ENCODE results near the gene UGT1A7. TPM values are rescaled to one million over a fixed set of nuclear protein-coding genes. Genes with fewer than 3 reads are reported as not detected.

The UGT1A7 gene
- total RNA-seq, 4 donors from 2014 or later: 4.6 TPM; not detected in 3

GRCh38 chr2:233676046-233676445, 5.7 kb upstream of the UGT1A7 start:
- no peaks in the 10 kb centered on the region for H3K36me3 ChIP-seq
- H3K27ac ChIP-seq: no peak overlapping the region
- H3K27me3 ChIP-seq: peaks cover 11% of the 10 kb centered on the region
- WGBS, 2 donors (ENCODE audit: low coverage in 1 of 2): 89 to 92% methylated on average over 2 of the region's 2 CpGs
- ATAC-seq: no peak
- no peak overlapping the region for H3K4me3 ChIP-seq
- H3K4me1 ChIP-seq: no peaks in the 10 kb centered on the region
- H3K9me3 ChIP-seq: no peaks in the 10 kb centered on the region
- TF ChIP-seq CTCF (IDR thresholded peaks at IDR 0.05) (no peak), POLR2AphosphoS5 (IDR thresholded peaks at IDR 0.05) (no peak), EP300 (IDR thresholded peaks at IDR 0.05) (no peak), POLR2A (IDR thresholded peaks at IDR 0.05) (no peak)

GRCh38 chr2:233679196-233679595, 2.5 kb upstream of the UGT1A7 start:
- Histone ChIP-seq H3K4me1 (no peaks in the 10 kb centered on the region), H3K9me3 (no peaks in the 10 kb centered on the region), H3K27ac (no peak overlapping the region), H3K4me3 (no peak overlapping the region), H3K27me3 (peaks cover 5% of the 10 kb centered on the region), H3K36me3 (no peaks in the 10 kb centered on the region)
- no peak for ATAC-seq
- WGBS, 2 donors (ENCODE audit: low coverage in 1 of 2): 63 to 85% methylated on average over 4 of the region's 4 CpGs
- TF ChIP-seq EP300 (IDR thresholded peaks at IDR 0.05) (no peak), POLR2AphosphoS5 (IDR thresholded peaks at IDR 0.05) (no peak), POLR2A (IDR thresholded peaks at IDR 0.05) (no peak), CTCF (IDR thresholded peaks at IDR 0.05) (no peak)

GRCh38 chr2:233680361-233681045, 1.2 kb upstream of the UGT1A7 start:
- Histone ChIP-seq H3K27me3 (peaks cover 5% of the 10 kb centered on the region), H3K27ac (no peak overlapping the region), H3K36me3 (no peaks in the 10 kb centered on the region), H3K9me3 (no peaks in the 10 kb centered on the region), H3K4me3 (no peak overlapping the region), H3K4me1 (no peaks in the 10 kb centered on the region)
- WGBS, 2 donors (ENCODE audit: low coverage in 1 of 2): 68 to 85% methylated on average over 3 to 4 of the region's 4 CpGs
- TF ChIP-seq POLR2AphosphoS5 (IDR thresholded peaks at IDR 0.05): no peak
- TF ChIP-seq POLR2A (IDR thresholded peaks at IDR 0.05): no peak
- TF ChIP-seq CTCF (IDR thresholded peaks at IDR 0.05): no peak
- no peak for TF ChIP-seq EP300 (IDR thresholded peaks at IDR 0.05)
- no peak for ATAC-seq

- Histone ChIP-seq H3K4me1 (no peaks in the 10 kb centered on the region), H3K36me3 (no peaks in the 10 kb centered on the region), H3K4me3 (no peak overlapping the region), H3K27me3 (no peaks in the 10 kb centered on the region), H3K27ac (no peak overlapping the region), H3K9me3 (no peaks in the 10 kb centered on the region)
- ATAC-seq: no peak
- 57 to 85% methylated on average over 1 of the region's 1 CpG for WGBS, 2 donors (ENCODE audit: low coverage in 1 of 2)
- no peak for TF ChIP-seq POLR2AphosphoS5 (IDR thresholded peaks at IDR 0.05)
- TF ChIP-seq POLR2A (IDR thresholded peaks at IDR 0.05): no peak
- no peak for TF ChIP-seq CTCF (IDR thresholded peaks at IDR 0.05)
- TF ChIP-seq EP300 (IDR thresholded peaks at IDR 0.05): no peak
Measured at GRCh38 chr2:233684640-233685039, 2.9 kb downstream of the UGT1A7 start.

GRCh38 chr2:233686928-233687327, 5.2 kb downstream of the UGT1A7 start:
- no peak overlapping the region for H3K27ac ChIP-seq
- no peaks in the 10 kb centered on the region for H3K9me3 ChIP-seq
- WGBS, 2 donors (ENCODE audit: low coverage in 1 of 2): 82 to 95% methylated on average over 3 to 4 of the region's 5 CpGs
- TF ChIP-seq POLR2AphosphoS5 (IDR thresholded peaks at IDR 0.05) (no peak), EP300 (IDR thresholded peaks at IDR 0.05) (no peak), CTCF (IDR thresholded peaks at IDR 0.05) (no peak), POLR2A (IDR thresholded peaks at IDR 0.05) (no peak)
- no peak overlapping the region for H3K4me3 ChIP-seq
- peaks cover 6% of the 10 kb centered on the region for H3K27me3 ChIP-seq
- no peaks in the 10 kb centered on the region for H3K4me1 ChIP-seq
- H3K36me3 ChIP-seq: no peaks in the 10 kb centered on the region
- ATAC-seq: no peak
